IMR-90 (cell line): ENCODE measurements around the gene CDK15. TPM values are rescaled to one million over a fixed set of nuclear protein-coding genes. Genes with fewer than 3 reads are reported as not detected.

Experiments used
- ATAC-seq: fragments of 200-7000 bp; cut with Tn5 transposase; 2 replicates; pipeline ENCODE4 v1.9.1; 2020; ENCODE audit warnings: low read depth, mild to moderate bottlenecking, moderate library complexity
- BruUV-seq: library from RNA; stranded (reverse); fragments of 400-500 nt; replicated peaks from 2 replicates; lab custom pipeline; 2021; lab: Mats Ljungman, UMichigan
- CTCF ChIA-PET: fragments of 300-600 bp; formaldehyde crosslinking; extraction: SDS; loops from one replicate; lab custom pipeline; 2021; ENCODE audit warnings: antibody characterized with exemption; lab: Yijun Ruan, JAX
- POLR2A ChIA-PET: fragments of 300-600 bp; sonication (Branson Sonifier 250); formaldehyde crosslinking; loops from one replicate; lab custom pipeline; 2022; ENCODE audit warnings: antibody characterized with exemption; ENCODE audit not compliant: unreplicated experiment; lab: Charles Lee
- DNase-seq: peaks from one replicate; pipeline ENCODE4 v3.0.0; 2013
- H2AFZ ChIP-seq: replicated peaks from 2 replicates; pipeline ENCODE3; 2013; ENCODE audit warnings: low read length, mild to moderate bottlenecking; ENCODE audit not compliant: poor library complexity
- H2AK5ac ChIP-seq: 2 replicates; pipeline ENCODE4 v1.6.1; 2013; ENCODE audit warnings: low read depth, low read length, inconsistent platforms
- H2AK9ac ChIP-seq: replicated peaks from 2 replicates; pipeline ENCODE3; 2013; ENCODE audit warnings: mild to moderate bottlenecking, low read depth, low read length, moderate library complexity; ENCODE audit not compliant: poor library complexity
- H2BK120ac ChIP-seq: 2 replicates; pipeline ENCODE4 v1.6.1; 2013; ENCODE audit warnings: low read depth, low read length, inconsistent platforms
- H2BK15ac ChIP-seq: 3 replicates; pipeline ENCODE4 v1.6.1; 2013; ENCODE audit warnings: low read depth, low read length, inconsistent platforms
- H2BK20ac ChIP-seq: 2 replicates; pipeline ENCODE4 v1.6.1; 2013; ENCODE audit warnings: low read depth, mild to moderate bottlenecking, inconsistent platforms, low read length, moderate library complexity
- H2BK5ac ChIP-seq: 2 replicates; pipeline ENCODE4 v1.6.1; 2013; ENCODE audit warnings: mild to moderate bottlenecking, low read depth, low read length, inconsistent platforms; ENCODE audit not compliant: poor library complexity, severe bottlenecking
- H3K14ac ChIP-seq: replicated peaks from 2 replicates; pipeline ENCODE4 v1.6.1; 2013; ENCODE audit warnings: low read depth, low read length, inconsistent platforms
- H3K18ac ChIP-seq: 2 replicates; pipeline ENCODE4 v1.6.1; 2013; ENCODE audit warnings: low read depth, low read length, control low read depth
- H3K23ac ChIP-seq: 2 replicates; pipeline ENCODE4 v1.6.1; 2013; ENCODE audit warnings: low read depth, low read length, inconsistent platforms
- H3K27ac ChIP-seq: 2 replicates; pipeline ENCODE4 v1.5.1; 2013; ENCODE audit warnings: mild to moderate bottlenecking, control low read depth, low read length; ENCODE audit not compliant: insufficient read depth
- H3K27me3 ChIP-seq: 2 replicates; pipeline ENCODE4 v1.6.1; 2013; ENCODE audit warnings: low read length; ENCODE audit not compliant: control insufficient read depth, insufficient read depth
- H3K36me3 ChIP-seq: 2 replicates; pipeline ENCODE4 v1.6.1; 2013; ENCODE audit warnings: low read length, mixed read lengths; ENCODE audit not compliant: control insufficient read depth, insufficient read depth
- H3K4ac ChIP-seq: 2 replicates; pipeline ENCODE4 v1.6.1; 2013; ENCODE audit warnings: low read depth, low read length, inconsistent platforms
- H3K4me1 ChIP-seq: 2 replicates; pipeline ENCODE4 v1.6.1; 2013; ENCODE audit warnings: low read length, mixed read lengths; ENCODE audit not compliant: control insufficient read depth, insufficient read depth
- H3K4me2 ChIP-seq: 2 replicates; pipeline ENCODE4 v1.6.1; 2013; ENCODE audit warnings: low read depth, mild to moderate bottlenecking, control low read depth, low read length, moderate library complexity
- H3K4me3 ChIP-seq: 2 replicates; pipeline ENCODE4 v1.5.1; 2013; ENCODE audit warnings: low read depth, mild to moderate bottlenecking, control low read depth, low read length, moderate library complexity; ENCODE audit not compliant: insufficient read depth
- H3K56ac ChIP-seq: 2 replicates; pipeline ENCODE4 v1.6.1; 2013; ENCODE audit warnings: low read length, inconsistent platforms; ENCODE audit not compliant: insufficient read depth; ENCODE audit errors: extremely low read depth
- H3K79me1 ChIP-seq, 2 experiments: 2 replicates each; pipeline ENCODE4 v1.6.1; 2013; ENCODE audit warnings: low read length in 2 of 2, inconsistent platforms in 1 of 2, low read depth in 1 of 2
- H3K9ac ChIP-seq: 2 replicates; pipeline ENCODE4 v1.6.1; 2013; ENCODE audit warnings: low read depth, low read length, control low read depth
- H3K9me1 ChIP-seq: 2 replicates; pipeline ENCODE4 v1.6.1; 2013; ENCODE audit warnings: low read length, inconsistent platforms; ENCODE audit not compliant: insufficient read depth
- H3K9me3 ChIP-seq: 2 replicates; pipeline ENCODE4 v1.6.1; 2013; ENCODE audit warnings: low read length; ENCODE audit not compliant: control insufficient read depth, insufficient read depth
- H4K20me1 ChIP-seq: 2 replicates; pipeline ENCODE4 v1.6.1; 2013; ENCODE audit warnings: low read length, inconsistent platforms; ENCODE audit not compliant: insufficient read depth
- H4K5ac ChIP-seq: 2 replicates; pipeline ENCODE4 v1.6.1; 2013; ENCODE audit warnings: mild to moderate bottlenecking, low read depth, low read length, control low read depth
- H4K8ac ChIP-seq, 2 experiments: 2 replicates each; pipeline ENCODE4 v1.6.1; 2013; ENCODE audit warnings: low read depth in 2 of 2, low read length in 2 of 2, control low read depth in 1 of 2, inconsistent platforms in 1 of 2
- H4K91ac ChIP-seq: 2 replicates; pipeline ENCODE4 v1.6.1; 2013; ENCODE audit warnings: low read depth, low read length, inconsistent platforms; ENCODE audit not compliant: insufficient read depth
- BHLHE40 ChIP-seq: fragments of 150-350 bp; IDR thresholded peaks from 2 replicates; pipeline ENCODE4 v1.6.1; 2016; ENCODE audit warnings: mild to moderate bottlenecking, low read depth, low read length
- CEBPB ChIP-seq: IDR thresholded peaks from 2 replicates; pipeline ENCODE4 v1.6.1; 2012; ENCODE audit warnings: low read depth, low read length, improper control_type of control experiment
- CHD1 ChIP-seq: IDR thresholded peaks from 2 replicates; pipeline ENCODE4 v1.6.1; 2012; ENCODE audit warnings: low read depth, low read length, improper control_type of control experiment
- FOS ChIP-seq: fragments of 150-350 bp; IDR thresholded peaks from 2 replicates; pipeline ENCODE4 v1.6.1; 2016; ENCODE audit warnings: low read depth, low read length
- MAFK ChIP-seq: IDR thresholded peaks from 2 replicates; pipeline ENCODE4 v1.6.1; 2012; ENCODE audit warnings: low read depth, low read length, improper control_type of control experiment
- MAZ ChIP-seq: IDR thresholded peaks from 2 replicates; pipeline ENCODE4 v1.6.1; 2012; ENCODE audit warnings: low read depth, mild to moderate bottlenecking, low read length, improper control_type of control experiment, moderate library complexity, borderline replicate concordance
- MXI1 ChIP-seq: IDR thresholded peaks from 2 replicates; pipeline ENCODE4 v1.6.1; 2012; ENCODE audit warnings: low read depth, mild to moderate bottlenecking, low read length, moderate library complexity, borderline replicate concordance
- NFE2L2 ChIP-seq: fragments of 150-350 bp; IDR thresholded peaks from 2 replicates; pipeline ENCODE4 v1.6.1; 2016; ENCODE audit warnings: low read depth, mild to moderate bottlenecking, low read length
- POLR2A ChIP-seq: IDR thresholded peaks from 2 replicates; pipeline ENCODE4 v1.6.1; 2012; ENCODE audit warnings: mild to moderate bottlenecking, low read depth, low read length
- RAD21 ChIP-seq: IDR thresholded peaks from 2 replicates; pipeline ENCODE4 v1.6.1; 2012; ENCODE audit warnings: low read length, improper control_type of control experiment
- RCOR1 ChIP-seq: IDR thresholded peaks from 2 replicates; pipeline ENCODE4 v1.6.1; 2012; ENCODE audit warnings: mild to moderate bottlenecking, low read length, improper control_type of control experiment; ENCODE audit not compliant: insufficient replicate concordance
- RFX5 ChIP-seq: IDR thresholded peaks from 2 replicates; pipeline ENCODE4 v1.8.0; 2012; ENCODE audit warnings: low read depth, mild to moderate bottlenecking, low read length, moderate library complexity
- SMC3 ChIP-seq: fragments of 150-350 bp; IDR thresholded peaks from 2 replicates; pipeline ENCODE4 v1.6.1; 2016; ENCODE audit warnings: low read depth, mild to moderate bottlenecking, antibody characterized with exemption, low read length, moderate library complexity
- USF2 ChIP-seq: fragments of 150-350 bp; IDR thresholded peaks from 2 replicates; pipeline ENCODE4 v1.6.1; 2017; ENCODE audit warnings: mild to moderate bottlenecking, antibody characterized with exemption, low read length, low read depth
- WGBS, 2 experiments: methylation state at CpG; one replicate each; pipeline versions ENCODE4 v1.1.5 to v1.1.7; 2013; ENCODE audit warnings: missing lambda C conversion rate in 2 of 2; ENCODE audit not compliant: insufficient read length in 1 of 2; ENCODE audit errors: extremely low coverage in 2 of 2; 5-methylcytosine and 5-hydroxymethylcytosine counted together
- dilution Hi-C: fragments of 300-500 bp; cut with HindIII; formaldehyde crosslinking; loops from one replicate; pipeline ENCODE4 v1.14.3; 2018; ENCODE audit warnings: low sequenced_read_pairs; ENCODE audit not compliant: unreplicated experiment
- in situ Hi-C: fragments of 300-500 bp; cut with MboI; formaldehyde crosslinking; loops from 3 replicates; pipeline ENCODE4 v1.14.3; 2019; ENCODE audit warnings: low sequenced_read_pairs, inconsistent platforms, mixed read lengths
- intact Hi-C: fragments of 100-400 bp; cut with micrococcal nuclease; formaldehyde crosslinking; loops from 2 replicates; pipeline ENCODE4 v1.10.0; 2022
- polyA plus RNA-seq, 3 experiments: library from polyadenylated mRNA; depleted of rRNA; stranded (reverse); fragments of >200 nt; gene quantifications; 2 replicates each; pipeline ENCODE4 v1.2.3, GENCODE V29; 2012; ENCODE audit warnings: low replicate concordance in 1 of 3
- total RNA-seq: library from RNA; depleted of rRNA; stranded (reverse); fragments of >200 nt; gene quantifications from 2 replicates; pipeline ENCODE4 v1.2.3, GENCODE V29; 2012
- TF ChIP-seq, protein P1 (sequence below): fragments of 150-350 bp; IDR thresholded peaks from 2 replicates; pipeline ENCODE4 v1.6.1; 2016; ENCODE audit warnings: low read depth, mild to moderate bottlenecking, low read length, moderate library complexity, borderline replicate concordance
- TF ChIP-seq, protein P2 (sequence below): conservative IDR thresholded peaks from 2 replicates; pipeline ENCODE4 v1.5.1; 2012; ENCODE audit warnings: mild to moderate bottlenecking, low read depth, low read length, improper control_type of control experiment

The CDK15 gene
- total and polyA plus RNA-seq, 2 of the 4 experiments (the other 2 are of a cell fraction), result 16.1 to 33.0 TPM

DNA sequence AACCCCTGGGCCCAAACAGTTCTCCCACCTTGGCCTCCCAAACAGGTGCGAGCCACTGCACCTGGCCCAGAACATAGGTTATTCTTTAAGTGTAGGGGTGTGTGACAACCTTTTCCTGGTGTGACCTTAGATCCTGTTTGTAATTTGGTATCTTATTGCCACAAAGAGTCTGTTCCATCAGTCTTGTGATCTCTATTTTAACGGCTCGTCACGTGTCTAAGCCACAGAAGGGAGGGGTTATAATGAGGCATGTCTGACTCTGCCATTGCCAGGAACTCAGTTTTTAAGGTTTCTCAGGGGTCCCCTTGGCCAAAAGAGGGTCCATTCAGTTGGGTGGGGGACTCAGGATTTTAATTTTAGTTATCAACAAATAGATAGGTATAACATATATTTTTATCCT lies 21.2 kb upstream of the CDK15 start:
- intact Hi-C loops (no loop called here), in situ Hi-C loops (no loop called here), dilution Hi-C loops (no loop called here)
- H3K9me1 ChIP-seq, result 0 out of 2 replicates have a peak, but pooled peaks cover 5% of the 10 kb centered on the region
- H4K20me1 ChIP-seq, result 0 out of 2 replicates have a peak, but pooled peaks cover 2% of the 10 kb centered on the region
- ChIA-PET CTCF (no interaction called here), POLR2A (interaction anchor here (0.6 kb wide), 1 partner anchor 70 kb away, joined by 4 read pairs; no protein-coding TSS in a partner anchor)
- H3K23ac ChIP-seq, result no peak overlapping the region
- H2BK120ac ChIP-seq, result no peak overlapping the region
- H3K9me3 ChIP-seq, result no peaks in the 10 kb centered on the region
- no peak overlapping the region for H2AK9ac ChIP-seq
- H3K27ac ChIP-seq, result no peak overlapping the region
- H3K9ac ChIP-seq, result no peak overlapping the region
- no peak overlapping the region for H3K18ac ChIP-seq
- H2AK5ac ChIP-seq, result no peak overlapping the region
- no peak overlapping the region for H2AFZ ChIP-seq
- no peak overlapping the region for H4K8ac ChIP-seq
- H4K5ac ChIP-seq, result no peak overlapping the region
- no peak overlapping the region for H2BK15ac ChIP-seq
- H3K56ac ChIP-seq, result no peak overlapping the region
- H3K4me3 ChIP-seq, result no peak overlapping the region
- H3K4ac ChIP-seq, result no peak overlapping the region
- no peaks in the 10 kb centered on the region; the same call in 1 of the 2 replicates for H3K4me1 ChIP-seq
- H3K36me3 ChIP-seq, result no peaks in the 10 kb centered on the region
- DNase-seq (no peak), ATAC-seq (no peak)
- TF ChIP-seq SMC3 (no peak), NFE2L2 (no peak), FOS (no peak), RCOR1 (no peak), RFX5 (no peak), CEBPB (no peak), MAZ (no peak), MXI1 (no peak), USF2 (no peak), POLR2A (no peak), CHD1 (no peak), BHLHE40 (no peak), MAFK (no peak), RAD21 (no peak)
- TF ChIP-seq, protein P1, sequence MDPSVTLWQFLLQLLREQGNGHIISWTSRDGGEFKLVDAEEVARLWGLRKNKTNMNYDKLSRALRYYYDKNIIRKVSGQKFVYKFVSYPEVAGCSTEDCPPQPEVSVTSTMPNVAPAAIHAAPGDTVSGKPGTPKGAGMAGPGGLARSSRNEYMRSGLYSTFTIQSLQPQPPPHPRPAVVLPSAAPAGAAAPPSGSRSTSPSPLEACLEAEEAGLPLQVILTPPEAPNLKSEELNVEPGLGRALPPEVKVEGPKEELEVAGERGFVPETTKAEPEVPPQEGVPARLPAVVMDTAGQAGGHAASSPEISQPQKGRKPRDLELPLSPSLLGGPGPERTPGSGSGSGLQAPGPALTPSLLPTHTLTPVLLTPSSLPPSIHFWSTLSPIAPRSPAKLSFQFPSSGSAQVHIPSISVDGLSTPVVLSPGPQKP, result no peak
- TF ChIP-seq, protein P2, sequence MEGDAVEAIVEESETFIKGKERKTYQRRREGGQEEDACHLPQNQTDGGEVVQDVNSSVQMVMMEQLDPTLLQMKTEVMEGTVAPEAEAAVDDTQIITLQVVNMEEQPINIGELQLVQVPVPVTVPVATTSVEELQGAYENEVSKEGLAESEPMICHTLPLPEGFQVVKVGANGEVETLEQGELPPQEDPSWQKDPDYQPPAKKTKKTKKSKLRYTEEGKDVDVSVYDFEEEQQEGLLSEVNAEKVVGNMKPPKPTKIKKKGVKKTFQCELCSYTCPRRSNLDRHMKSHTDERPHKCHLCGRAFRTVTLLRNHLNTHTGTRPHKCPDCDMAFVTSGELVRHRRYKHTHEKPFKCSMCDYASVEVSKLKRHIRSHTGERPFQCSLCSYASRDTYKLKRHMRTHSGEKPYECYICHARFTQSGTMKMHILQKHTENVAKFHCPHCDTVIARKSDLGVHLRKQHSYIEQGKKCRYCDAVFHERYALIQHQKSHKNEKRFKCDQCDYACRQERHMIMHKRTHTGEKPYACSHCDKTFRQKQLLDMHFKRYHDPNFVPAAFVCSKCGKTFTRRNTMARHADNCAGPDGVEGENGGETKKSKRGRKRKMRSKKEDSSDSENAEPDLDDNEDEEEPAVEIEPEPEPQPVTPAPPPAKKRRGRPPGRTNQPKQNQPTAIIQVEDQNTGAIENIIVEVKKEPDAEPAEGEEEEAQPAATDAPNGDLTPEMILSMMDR, result no peak
- peaks cover 0 to 14% of the 10 kb centered on the region in 2 experiments; a peak in 3 of 4 replicates for H3K79me1 ChIP-seq
- H3K27me3 ChIP-seq, result no peaks in the 10 kb centered on the region
- no peak overlapping the region for H2BK5ac ChIP-seq
- no peak overlapping the region for H3K14ac ChIP-seq
- H3K4me2 ChIP-seq, result no peak overlapping the region
- no TSS peak for BruUV-seq
- no peak overlapping the region for H2BK20ac ChIP-seq
- WGBS, 2 experiments, result no CpG with 5 or more reads among the region's 4 CpGs
- H4K91ac ChIP-seq, result no peak overlapping the region
